DND-41 (cell line): ENCODE measurements around the gene AGK.
"Not testable (repeated sequence)": the region's sequence is repeated elsewhere in the genome, so short reads cannot be mapped to it uniquely, and the experiment has no call there.

ENCODE experiments used
- ATAC-seq: fragments of 200-7000 bp; cut with Tn5 transposase; 3 replicates; pipeline ENCODE4 v1.9.1; 2021; ENCODE audit warnings: low read depth; ENCODE audit not compliant: insufficient read depth
- DNase-seq: peaks from one replicate; pipeline ENCODE4 v3.0.0-alpha.2; 2020
- H2AFZ ChIP-seq: 2 replicates; pipeline ENCODE4 v1.6.0; 2012; ENCODE audit warnings: low read depth, low read length
- H3K27ac ChIP-seq: 2 replicates; pipeline ENCODE4 v1.5.1; 2012; ENCODE audit warnings: low read length, inconsistent platforms
- H3K27me3 ChIP-seq: fragments of 200-600 bp; sonication (generic); 2 replicates; pipeline ENCODE4 v1.6.0; 2012; ENCODE audit warnings: low read length, mild to moderate bottlenecking, inconsistent platforms; ENCODE audit not compliant: insufficient read depth, poor library complexity
- H3K36me3 ChIP-seq: 2 replicates; pipeline ENCODE4 v1.5.1; 2012; ENCODE audit warnings: low read length, inconsistent platforms; ENCODE audit not compliant: insufficient read depth
- H3K4me1 ChIP-seq: 2 replicates; pipeline ENCODE4 v1.5.1; 2012; ENCODE audit warnings: mild to moderate bottlenecking, low read length; ENCODE audit not compliant: insufficient read depth
- H3K4me2 ChIP-seq: 2 replicates; pipeline ENCODE4 v1.6.0; 2012; ENCODE audit warnings: mild to moderate bottlenecking, moderate library complexity, low read length, inconsistent platforms; ENCODE audit not compliant: insufficient read depth
- H3K4me3 ChIP-seq, 2 experiments: fragments of 200-600 bp in 1 of 2; shearing (Covaris generic) in 1 of 2; 2 replicates each; pipeline ENCODE4 v1.5.1; 2012 to 2016; ENCODE audit warnings: inconsistent platforms in 2 of 2, low read length in 2 of 2, mild to moderate bottlenecking in 2 of 2, low read depth in 1 of 2, moderate library complexity in 1 of 2
- H3K79me2 ChIP-seq: 2 replicates; pipeline ENCODE4 v1.6.0; 2012; ENCODE audit warnings: low read length, inconsistent platforms; ENCODE audit not compliant: insufficient read depth
- H3K9ac ChIP-seq: 2 replicates; pipeline ENCODE4 v1.6.0; 2012; ENCODE audit warnings: low read depth, mild to moderate bottlenecking, inconsistent platforms, low read length, moderate library complexity
- H3K9me3 ChIP-seq: 2 replicates; pipeline ENCODE4 v1.5.1; 2012; ENCODE audit warnings: low read length, moderate library complexity, mild to moderate bottlenecking, inconsistent platforms; ENCODE audit not compliant: insufficient read depth, severe bottlenecking
- H4K20me1 ChIP-seq: 2 replicates; pipeline ENCODE4 v1.6.0; 2012; ENCODE audit warnings: low read length; ENCODE audit not compliant: insufficient read depth
- EZH2 ChIP-seq: IDR thresholded peaks from 3 replicates; pipeline ENCODE4 v1.6.1; 2012; ENCODE audit warnings: borderline replicate concordance, low read depth, mild to moderate bottlenecking, moderate library complexity, low read length, inconsistent platforms; ENCODE audit not compliant: severe bottlenecking
- TF ChIP-seq, protein P1 (sequence below): IDR thresholded peaks from 2 replicates; pipeline ENCODE4 v1.5.1; 2012; ENCODE audit warnings: borderline replicate concordance, low read length, moderate library complexity, mild to moderate bottlenecking; ENCODE audit not compliant: poor library complexity, severe bottlenecking; ENCODE audit errors: extremely low read depth

AGK gene

DNA sequence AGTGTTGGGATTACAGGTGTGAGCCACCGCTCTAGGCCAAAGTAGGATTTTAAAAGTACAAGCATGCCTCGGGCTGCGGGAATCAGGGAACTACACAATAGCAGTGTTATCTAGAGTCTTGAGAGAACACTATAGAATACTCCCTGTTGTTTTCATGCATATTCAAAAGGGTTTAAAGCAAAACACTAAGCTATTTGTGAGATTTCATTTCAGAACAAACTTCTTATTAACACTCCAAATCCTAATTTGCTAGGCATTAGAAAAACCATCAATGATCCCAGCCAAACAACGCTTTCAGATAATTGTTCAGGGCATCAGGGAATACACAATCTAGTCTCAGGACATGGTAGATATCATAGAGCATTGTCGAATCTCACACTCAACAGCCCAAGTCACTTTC lies 136.8 kb downstream of the AGK start:
- Histone ChIP-seq H3K27me3 (no peaks in the 10 kb centered on the region), H3K79me2 (peaks cover 2% of the 10 kb centered on the region; the same call in 1 of the 2 replicates), H3K9me3 (no peaks in the 10 kb centered on the region), H4K20me1 (peaks cover 12% of the 10 kb centered on the region), H3K4me1 (no peaks in the 10 kb centered on the region), H2AFZ (no peak overlapping the region), H3K9ac (no peak overlapping the region), H3K4me3 (no peak overlapping the region), H3K27ac (no peak overlapping the region), H3K36me3 (peaks cover 12% of the 10 kb centered on the region), H3K4me2 (no peak overlapping the region)
- ATAC-seq (no peak), DNase-seq (no peak)
- TF ChIP-seq, protein P1, sequence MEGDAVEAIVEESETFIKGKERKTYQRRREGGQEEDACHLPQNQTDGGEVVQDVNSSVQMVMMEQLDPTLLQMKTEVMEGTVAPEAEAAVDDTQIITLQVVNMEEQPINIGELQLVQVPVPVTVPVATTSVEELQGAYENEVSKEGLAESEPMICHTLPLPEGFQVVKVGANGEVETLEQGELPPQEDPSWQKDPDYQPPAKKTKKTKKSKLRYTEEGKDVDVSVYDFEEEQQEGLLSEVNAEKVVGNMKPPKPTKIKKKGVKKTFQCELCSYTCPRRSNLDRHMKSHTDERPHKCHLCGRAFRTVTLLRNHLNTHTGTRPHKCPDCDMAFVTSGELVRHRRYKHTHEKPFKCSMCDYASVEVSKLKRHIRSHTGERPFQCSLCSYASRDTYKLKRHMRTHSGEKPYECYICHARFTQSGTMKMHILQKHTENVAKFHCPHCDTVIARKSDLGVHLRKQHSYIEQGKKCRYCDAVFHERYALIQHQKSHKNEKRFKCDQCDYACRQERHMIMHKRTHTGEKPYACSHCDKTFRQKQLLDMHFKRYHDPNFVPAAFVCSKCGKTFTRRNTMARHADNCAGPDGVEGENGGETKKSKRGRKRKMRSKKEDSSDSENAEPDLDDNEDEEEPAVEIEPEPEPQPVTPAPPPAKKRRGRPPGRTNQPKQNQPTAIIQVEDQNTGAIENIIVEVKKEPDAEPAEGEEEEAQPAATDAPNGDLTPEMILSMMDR: no peak
- no peak for TF ChIP-seq EZH2

DNA sequence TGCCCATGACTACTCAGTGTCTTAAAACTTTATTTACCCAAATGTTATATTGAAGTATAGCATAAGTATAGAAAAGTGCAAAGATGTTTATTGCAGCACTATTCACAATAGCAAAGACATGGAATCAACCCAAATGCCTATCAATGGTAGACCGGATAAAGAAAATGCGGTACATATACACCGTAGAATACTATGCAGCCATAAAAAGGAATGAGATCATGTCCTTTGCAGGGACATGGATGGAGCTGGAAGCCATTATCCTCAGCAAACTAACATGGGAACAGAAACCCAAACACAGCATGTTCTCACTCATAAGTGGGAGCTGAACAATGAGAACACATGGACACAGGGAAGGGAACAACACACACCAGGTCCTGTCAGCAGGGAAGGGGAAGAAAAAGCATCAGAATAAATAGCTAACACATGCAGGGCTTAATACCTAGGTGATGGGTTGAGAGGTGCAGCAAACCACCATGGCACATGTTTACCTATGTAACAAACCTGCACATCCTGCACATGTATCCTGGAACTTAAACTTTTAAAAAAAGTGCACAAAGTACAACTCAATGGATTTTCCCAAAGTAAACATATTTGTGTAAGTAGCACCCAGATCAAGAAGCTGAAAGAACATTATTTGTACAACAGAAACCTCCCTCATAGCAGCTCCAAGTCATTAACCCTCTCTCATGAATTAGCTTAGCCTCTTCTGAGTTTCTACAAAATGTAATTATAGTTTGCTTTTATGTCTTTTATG lies 138.0 kb downstream of the AGK start:
- peaks cover 18% of the 10 kb centered on the region for H4K20me1 ChIP-seq
- H2AFZ ChIP-seq, H3K27me3 ChIP-seq, H3K79me2 ChIP-seq, DNase-seq, H3K4me2 ChIP-seq, H3K27ac ChIP-seq, H3K9ac ChIP-seq, H3K9me3 ChIP-seq, H3K4me1 ChIP-seq, H3K4me3 ChIP-seq, ATAC-seq: not testable (repeated sequence)
- peaks cover 12% of the 10 kb centered on the region for H3K36me3 ChIP-seq

- no peak overlapping the region for H3K4me3 ChIP-seq
- no peaks in the 10 kb centered on the region for H3K4me1 ChIP-seq
- H3K9ac ChIP-seq: no peak overlapping the region
- H3K27me3 ChIP-seq: no peaks in the 10 kb centered on the region
- peaks cover 33% of the 10 kb centered on the region for H4K20me1 ChIP-seq
- peaks cover 17% of the 10 kb centered on the region; the same call in 1 of the 2 replicates for H3K79me2 ChIP-seq
- no peaks in the 10 kb centered on the region for H3K9me3 ChIP-seq
- DNase-seq (no peak), ATAC-seq (no peak)
- H3K4me2 ChIP-seq: no peak overlapping the region
- H3K27ac ChIP-seq: no peak overlapping the region
- H3K36me3 ChIP-seq: no peaks in the 10 kb centered on the region
- no peak for TF ChIP-seq EZH2
- H2AFZ ChIP-seq: no peak overlapping the region
Measured at GRCh38 chr7:141691540-141691939, 140.3 kb downstream of the AGK start.

- Histone ChIP-seq H3K36me3 (no peaks in the 10 kb centered on the region), H3K9ac (no peak overlapping the region), H3K79me2 (peaks cover 20% of the 10 kb centered on the region; the same call in 1 of the 2 replicates), H3K4me1 (no peaks in the 10 kb centered on the region), H2AFZ (no peak overlapping the region), H4K20me1 (peaks cover 37% of the 10 kb centered on the region), H3K27me3 (no peaks in the 10 kb centered on the region), H3K4me2 (no peak overlapping the region), H3K9me3 (no peaks in the 10 kb centered on the region), H3K27ac (no peak overlapping the region), H3K4me3 (no peak overlapping the region)
- TF ChIP-seq EZH2: no peak
- TF ChIP-seq, protein P1: no peak
- ATAC-seq (no peak), DNase-seq (no peak)
Measured at GRCh38 chr7:141691961-141692360, 140.8 kb downstream of the AGK start.
